HuH-7.5 (cell line): ENCODE data around the gene PFKL.

Source experiments
- DNase-seq: peaks from one replicate; pipeline ENCODE4 v3.0.0; 2011; ENCODE audit warnings: low spot score

PFKL gene

GRCh38 chr21:44299458-44300261, at the start of gene PFKL:
Gene PFKL, plus strand, starts transcription at chr21:44300053. Its CDS starts 53 bp downstream, at chr21:44300106.
- peak; percentile 92 for DNase-seq

DNA sequence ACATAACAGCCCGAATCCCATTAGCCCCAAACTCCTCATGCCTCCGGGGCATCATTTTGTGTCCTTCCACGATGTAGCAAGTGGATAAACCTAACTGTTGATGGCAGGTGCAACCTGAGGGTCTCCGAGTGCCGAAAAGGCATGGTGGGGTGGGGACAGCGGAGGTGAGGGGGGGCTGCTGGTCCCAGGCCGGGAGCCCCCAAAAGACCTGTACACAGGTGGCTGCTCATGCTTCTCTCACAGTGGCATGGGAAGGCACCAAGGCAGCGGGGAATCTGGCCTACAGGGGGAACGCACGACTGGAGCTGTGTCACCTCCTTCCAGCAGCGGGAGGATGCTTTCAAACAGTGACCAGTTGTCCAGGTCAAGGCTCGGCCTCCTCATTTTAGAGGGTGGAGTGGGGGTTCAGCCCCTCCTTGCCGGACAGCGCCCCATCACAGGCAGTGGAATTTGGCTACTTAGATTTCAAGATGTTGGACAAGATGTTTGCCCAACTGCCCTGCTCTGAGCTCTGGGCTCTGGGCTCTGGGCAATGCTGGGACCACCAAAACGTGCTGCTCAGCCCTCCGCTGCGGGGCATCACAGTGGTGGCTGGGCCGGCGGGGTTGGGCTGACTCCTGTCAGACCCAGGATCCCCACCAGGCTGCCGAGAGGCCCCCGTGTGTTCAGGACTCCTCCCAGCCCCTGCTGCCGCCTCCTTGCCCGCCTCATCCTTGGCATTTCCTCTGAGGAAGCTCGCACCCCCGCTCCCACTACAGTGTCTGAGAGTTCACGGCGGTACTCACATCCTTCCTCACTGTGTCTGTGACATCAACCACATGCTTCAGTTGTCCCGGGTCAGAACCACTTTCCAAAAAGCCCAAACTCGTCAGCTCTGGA, 45.8 kb upstream of the PFKL start:
- DNase-seq = no peak

DNA sequence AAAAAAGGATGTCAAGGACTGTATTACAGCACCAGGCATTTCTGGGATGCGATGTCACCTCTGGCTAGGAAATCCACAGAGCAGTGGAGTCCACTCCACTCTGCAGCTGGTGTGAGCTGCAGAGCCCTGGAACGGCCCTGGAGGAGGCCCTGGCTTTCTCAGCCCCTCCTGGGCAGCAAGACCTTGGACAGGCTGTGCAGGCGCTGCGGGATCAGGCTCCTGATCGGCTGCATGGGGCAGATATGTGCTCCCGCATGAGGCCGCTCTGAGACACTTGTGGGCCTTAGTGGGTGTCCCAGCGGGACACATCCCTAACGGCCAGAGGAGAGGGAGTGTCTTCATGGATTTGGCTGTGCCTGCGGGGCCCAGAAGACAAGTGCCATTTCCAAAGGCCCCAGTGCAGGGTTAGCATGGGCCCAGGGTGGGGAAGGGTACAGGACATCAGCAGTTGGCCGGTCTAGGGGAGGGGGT, 44.3 kb upstream of the PFKL start:
- DNase-seq = no peak

GRCh38 chr21:44258056-44258725, 41.7 kb upstream of the PFKL start:
- DNase-seq = no peak

- DNase-seq = no peak
Measured at GRCh38 chr21:44259082-44259705, 40.7 kb upstream of the PFKL start.

- no peak for DNase-seq
Measured at GRCh38 chr21:44260066-44260465, 39.8 kb upstream of the PFKL start.

DNA sequence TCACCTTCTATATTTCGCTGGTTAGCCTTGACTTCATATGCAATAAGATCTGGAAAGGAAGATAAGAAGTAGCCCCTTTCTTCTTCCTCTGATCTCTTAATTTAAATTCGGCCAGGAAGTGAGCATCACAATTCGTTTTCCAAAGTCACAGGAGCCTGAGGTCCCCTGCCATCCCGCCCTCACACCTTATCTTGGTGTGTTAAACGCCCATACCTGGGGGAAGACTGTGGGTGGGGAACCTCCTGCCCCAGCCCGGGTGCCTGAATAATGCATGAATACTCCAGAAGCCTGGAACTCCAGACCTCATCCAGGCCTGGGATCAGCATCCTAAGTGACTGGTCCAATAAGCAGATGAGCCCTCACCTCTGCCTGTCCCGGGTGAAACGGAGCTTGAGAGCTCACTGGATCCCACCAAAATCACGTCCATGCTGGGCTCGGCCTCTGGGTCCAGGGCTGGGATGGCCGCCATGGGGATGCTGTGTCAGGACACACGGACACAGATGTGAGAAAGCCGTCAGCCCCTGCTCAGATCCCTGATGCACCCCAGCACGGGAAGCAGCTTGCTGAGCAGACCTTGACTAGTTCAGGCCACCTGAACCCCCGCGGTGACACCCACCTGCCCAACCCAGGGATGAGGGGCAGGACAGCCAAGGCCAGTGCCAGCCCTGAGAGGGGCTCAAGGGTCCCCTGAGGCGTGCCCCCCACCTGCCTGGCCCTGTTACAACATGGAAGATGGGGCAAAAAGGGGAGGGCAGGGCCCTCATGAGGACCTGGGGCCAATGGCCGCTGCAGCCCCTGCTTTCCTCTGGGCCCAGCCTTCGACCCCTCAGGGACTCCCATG, 38.8 kb upstream of the PFKL start:
- DNase-seq = no peak

DNA sequence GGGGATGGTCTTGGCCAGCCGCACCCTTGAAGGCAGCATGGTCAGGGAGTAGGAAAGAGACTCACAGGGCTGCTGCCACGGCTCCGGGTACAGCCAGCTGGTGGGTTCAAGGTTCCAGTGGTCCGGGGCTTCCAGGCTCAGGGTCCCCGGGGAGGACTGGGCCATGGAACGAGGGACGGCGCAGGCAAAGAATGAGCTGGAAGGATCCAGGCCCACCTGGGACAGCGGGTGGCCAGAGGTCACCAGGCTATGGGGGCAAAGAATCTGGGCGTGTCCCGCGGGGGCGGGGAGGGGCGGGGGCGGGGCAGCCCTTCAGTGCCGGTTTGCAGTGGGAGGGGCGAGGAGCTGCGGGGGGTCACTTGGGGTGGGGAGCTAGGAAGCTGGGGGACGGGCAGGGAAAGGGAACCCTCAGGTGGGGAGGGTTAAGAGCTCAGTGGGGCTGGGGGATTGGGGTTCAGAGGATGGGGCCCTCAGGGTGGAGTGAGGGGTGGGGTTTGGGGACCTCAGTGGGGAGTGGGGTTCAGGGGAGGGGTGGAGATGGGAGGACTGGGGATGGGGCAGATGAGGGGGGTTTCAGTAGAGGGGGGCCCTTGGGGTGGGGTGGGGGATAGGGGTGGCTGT, 38.1 kb upstream of the PFKL start, which contains the start of gene DNMT3L:
TSS of gene DNMT3L (minus strand) at position 223 of the 621 bp plus-strand sequence. CDS start 638 bp downstream, outside the sequence.
- DNase-seq = no peak

DNA sequence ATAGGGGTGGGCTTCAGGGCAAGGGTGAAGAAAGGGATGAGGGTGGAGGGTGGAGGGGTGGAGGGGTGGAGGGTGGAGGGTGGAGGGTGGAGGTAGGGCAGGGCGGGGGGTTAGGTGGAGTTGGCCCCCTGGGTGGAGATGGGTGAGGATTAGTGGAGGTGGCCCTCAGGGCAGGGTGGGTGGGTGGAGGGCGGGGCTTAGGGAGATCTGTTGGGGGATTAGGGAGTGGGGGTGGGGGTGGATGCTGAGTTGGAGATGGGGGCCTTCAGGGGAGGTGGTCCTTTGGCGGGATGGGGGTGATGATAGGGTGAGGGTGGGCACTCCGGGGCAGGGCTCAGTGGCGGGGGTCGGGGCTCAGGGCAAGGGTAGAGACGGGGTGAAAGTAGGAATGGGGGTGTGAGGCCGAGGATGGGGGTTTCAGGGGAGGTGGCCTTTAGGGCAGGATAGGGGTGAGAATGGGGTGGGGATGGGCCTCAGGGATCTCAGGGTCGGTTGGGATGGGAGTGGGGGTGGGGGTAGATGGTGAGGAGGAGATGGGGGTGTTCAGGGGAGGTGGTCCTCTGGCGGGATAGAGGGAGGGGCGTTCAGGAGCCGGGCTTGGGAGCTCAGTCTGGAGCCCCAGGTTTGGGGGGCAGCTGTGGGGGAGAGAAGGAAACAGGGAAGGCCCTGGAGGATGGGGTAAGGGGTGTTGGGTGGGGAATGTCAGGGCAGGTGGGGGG, 37.4 kb upstream of the PFKL start:
- no peak for DNase-seq

DNA sequence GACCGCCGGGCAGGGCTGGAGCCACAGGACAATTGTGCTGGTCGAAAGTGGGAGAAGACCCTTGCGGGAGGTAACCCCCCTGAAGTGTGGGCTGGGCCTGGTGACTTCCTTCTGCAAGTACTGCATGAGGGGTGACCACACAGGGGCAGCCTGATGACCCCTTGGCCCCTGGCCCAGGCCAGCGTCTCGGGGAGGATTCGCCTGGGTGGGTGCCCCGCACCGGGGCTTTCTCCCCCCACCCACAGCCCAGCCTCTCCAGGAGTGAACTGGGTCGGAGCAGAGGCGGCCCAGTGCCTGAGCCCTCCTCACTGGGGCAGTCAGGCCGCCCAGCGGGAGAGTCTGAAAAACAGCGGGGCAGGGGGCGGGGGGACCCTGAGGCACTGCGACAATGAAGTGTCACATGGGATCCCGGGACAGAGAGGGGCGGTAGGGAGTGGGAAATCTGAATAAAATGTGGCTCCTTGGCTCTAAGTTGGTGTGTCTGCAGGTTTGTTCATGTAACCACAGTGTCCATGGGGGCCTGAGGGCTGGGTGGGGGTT, 36.6 kb upstream of the PFKL start:
- no peak for DNase-seq

- DNase-seq = no peak
Measured at GRCh38 chr21:44263768-44264167, 36.1 kb upstream of the PFKL start.

GRCh38 chr21:44265734-44266270, 34.1 kb upstream of the PFKL start:
- DNase-seq = no peak

DNA sequence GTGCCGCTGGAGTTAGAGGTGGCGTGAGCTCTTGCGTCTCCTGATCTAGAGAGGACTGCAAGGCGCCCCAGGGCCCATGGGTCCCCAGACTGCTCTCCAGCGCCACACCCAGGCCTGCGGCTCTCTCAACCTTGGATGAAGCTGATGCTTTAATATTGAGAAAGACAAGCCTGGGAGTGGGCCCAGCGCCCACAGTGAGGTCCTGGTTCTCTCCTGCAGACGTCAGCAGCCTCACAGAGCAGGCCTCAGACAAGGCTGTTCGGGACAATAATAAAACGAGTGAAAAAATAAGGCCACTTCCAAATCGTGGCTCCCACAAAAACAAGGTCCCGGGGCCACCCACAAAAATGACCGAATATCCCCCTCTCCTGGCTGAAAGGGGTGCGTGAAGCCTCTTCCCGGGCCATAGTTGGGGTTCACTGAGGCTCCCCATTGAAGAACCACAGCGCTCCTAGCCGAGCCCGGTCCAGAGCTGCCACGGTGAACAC, 32.2 kb upstream of the PFKL start:
- DNase-seq = no peak

DNA sequence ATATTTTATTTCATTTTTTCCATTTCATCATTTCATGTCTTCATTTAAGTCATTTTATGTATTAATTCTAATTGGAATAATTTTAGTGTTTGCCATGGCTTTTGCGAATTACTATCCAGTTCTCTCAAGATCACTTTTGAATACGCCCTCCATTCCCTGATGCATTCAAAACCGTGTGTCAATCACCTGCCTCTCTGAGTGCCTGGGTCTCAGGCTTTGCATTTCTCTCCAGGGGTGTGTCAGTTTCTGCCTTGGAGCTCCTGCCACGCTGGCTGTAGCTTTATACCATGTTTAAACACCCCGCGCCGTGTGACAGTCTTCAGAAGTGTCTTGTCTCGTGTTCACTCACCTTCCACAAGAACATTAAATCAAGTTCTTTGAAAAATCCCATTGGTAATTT, 30.8 kb upstream of the PFKL start:
- DNase-seq = no peak

DNA sequence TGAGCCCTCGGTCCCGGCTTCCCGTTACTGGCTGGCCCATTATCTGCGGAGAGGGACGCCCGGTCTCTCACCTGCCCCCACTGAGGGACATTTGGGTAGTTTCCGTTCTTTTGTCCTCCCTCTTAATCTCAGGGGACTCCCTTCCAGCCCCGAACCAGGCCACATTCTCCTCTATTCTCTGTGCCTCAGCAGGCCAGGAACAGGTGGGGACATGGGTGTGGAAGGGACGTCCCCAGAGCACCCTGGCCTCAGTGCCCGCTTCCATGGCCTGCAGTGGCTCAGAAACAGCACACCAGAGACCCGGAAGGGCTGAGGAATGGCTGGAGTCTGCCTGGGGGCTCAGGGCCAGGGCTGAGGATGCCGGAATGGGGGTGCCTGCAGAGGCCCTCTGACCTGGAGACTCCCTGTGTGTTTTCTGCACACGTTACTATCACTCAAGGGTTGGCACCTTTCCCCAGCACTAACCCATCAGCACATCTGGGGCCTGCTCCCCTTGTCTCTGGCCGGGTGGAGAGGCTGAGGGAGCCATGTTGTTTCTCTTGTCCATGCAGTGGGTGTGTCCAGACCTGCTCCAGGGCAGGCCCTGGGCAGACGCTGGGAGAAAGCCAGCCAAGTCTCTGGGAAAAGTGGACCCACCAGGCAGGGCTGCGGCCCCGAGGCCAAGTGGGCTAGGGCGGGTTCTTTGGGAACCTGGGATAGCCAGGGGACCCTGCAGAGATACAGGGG, 28.1 kb upstream of the PFKL start:
- no peak for DNase-seq

- no peak for DNase-seq
Measured at GRCh38 chr21:44272284-44272858, 27.5 kb upstream of the PFKL start.

- no peak for DNase-seq
Measured at GRCh38 chr21:44273046-44273445, 26.8 kb upstream of the PFKL start.

- no peak for DNase-seq
Measured at GRCh38 chr21:44275041-44275440, 24.8 kb upstream of the PFKL start.
